GM19395 (cell line): ENCODE data around the gene CDH12.
"Not testable (repeated sequence)": the region's sequence is repeated elsewhere in the genome, so short reads cannot be mapped to it uniquely, and the experiment has no call there.

Experiments
- ATAC-seq: cut with Tn5 transposase; IDR thresholded peaks from one replicate; pipeline ENCODE4 v1.9.1; 2021; ENCODE audit warnings: mild to moderate bottlenecking, moderate library complexity; ENCODE audit not compliant: unreplicated experiment

CDH12 gene

DNA sequence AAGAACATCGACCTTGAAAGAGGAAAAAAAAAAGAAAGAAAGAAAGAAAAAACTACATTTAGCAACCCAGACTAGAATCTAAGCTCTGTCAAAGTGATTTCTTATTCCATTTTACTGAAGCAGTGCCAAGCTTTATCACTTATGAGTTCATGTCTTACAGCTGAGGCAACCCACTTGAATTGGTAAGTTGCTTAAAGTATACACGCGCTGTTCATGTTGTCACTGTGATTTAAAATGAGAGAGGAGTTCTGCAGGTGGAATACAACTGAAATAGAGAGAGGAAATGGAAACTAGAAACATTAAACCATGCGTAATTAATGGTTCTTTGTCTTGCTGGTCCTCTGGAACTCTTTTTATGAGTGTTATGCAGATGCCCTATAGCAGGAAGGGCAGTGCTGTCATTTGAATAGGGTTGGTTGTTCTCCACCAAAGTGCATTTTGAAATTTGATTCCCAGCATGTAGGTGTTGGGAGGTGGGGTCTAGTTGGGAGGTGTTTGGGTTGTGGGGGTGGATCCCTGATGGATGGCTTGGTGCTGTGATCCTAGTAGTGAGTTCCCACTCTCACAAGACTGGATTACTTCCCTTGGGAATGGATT, 665.4 kb downstream of the CDH12 start:
- not testable (repeated sequence) for ATAC-seq

DNA sequence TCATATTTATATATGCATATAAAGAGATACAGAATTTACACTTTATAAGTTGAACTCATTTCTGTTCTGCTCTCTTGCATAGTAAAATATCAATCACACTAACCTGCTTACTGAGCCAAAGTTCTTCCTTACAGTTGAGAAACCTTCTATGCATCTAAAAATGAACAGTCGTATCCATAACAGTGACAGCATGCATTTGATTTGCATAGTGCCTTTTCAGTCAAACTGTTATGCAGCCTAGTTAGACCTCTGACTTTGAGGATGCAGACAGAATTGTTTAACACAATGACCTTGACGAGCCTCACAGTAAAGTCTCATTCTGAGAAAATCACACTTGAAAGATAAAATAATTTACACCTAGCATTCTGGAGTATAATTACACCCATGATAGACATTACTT, 683.9 kb downstream of the CDH12 start:
- not testable (repeated sequence) for ATAC-seq

DNA sequence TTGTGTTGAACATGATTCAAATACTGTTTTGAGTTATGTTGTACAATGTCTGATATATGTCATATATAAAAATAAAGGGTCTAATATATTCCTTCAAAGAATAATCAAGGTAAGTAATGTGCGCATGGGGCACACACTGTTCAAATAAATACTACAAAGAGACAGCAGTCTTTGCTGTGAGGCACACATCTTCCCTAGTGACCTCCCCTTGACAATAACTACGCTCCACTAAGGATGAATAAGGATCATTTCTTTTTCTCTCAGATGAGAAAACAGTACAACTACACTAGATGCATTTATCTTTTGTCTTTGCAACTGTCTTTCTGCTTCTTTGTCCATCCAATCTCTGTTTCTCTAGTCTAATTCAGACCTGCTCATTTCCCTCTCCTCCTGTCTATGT, 684.4 kb downstream of the CDH12 start:
- ATAC-seq = not testable (repeated sequence)

DNA sequence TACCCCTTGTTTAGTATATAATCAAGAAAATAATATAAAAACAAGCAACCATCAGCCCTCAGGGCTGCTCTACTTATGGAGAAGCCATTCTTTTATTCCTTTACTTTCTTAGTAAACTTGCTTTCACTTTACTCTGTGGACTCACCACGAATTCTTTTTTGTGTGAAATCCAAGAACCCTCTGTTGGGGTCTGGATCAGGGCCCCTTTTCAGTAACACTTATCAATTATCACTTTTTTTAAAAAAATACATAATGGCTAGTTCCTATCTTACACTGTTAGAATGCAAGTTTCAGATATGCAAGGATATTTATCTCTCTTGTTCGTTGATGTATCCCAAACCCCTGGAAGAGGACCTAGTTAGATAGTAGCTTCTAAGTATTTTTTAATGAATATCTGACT, 687.2 kb downstream of the CDH12 start:
- not testable (repeated sequence) for ATAC-seq

DNA sequence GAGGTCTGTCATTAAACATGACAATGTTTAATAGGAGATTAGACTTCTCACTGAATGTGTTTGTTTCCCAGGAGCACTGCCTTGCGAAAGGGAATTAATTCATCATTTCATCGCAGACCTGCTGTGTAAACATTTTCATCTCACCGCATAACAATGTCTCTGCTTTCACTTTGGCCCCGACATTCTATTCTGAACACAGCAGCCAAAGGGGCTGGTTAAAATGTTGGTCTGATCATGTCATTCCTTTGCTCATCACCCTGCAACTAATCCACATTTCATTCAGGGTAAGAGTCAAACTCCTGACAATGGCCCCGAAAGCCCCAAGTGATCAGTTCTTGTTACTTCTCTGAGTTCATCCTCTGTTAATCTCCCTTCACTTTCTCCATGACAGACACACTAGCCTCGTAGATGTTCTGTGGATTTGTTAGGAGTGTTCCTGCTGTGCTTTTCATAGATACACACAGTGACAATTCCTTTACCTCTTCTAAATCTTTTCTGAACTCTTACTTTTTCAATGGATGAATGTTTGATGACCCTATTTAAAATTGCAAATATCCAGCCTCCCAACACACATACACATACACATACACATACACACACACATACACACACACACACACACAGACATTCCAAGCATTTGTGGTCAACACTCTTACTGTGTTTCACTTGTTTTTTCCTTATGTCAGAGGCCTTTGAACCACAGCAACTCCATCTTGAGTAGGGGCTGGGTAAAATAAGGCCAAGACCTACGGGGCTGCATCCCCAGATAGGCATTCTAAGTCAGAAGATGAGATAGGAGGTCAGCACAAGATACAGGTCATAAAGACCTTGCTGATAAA, 688.0 kb downstream of the CDH12 start:
- ATAC-seq = not testable (repeated sequence)

DNA sequence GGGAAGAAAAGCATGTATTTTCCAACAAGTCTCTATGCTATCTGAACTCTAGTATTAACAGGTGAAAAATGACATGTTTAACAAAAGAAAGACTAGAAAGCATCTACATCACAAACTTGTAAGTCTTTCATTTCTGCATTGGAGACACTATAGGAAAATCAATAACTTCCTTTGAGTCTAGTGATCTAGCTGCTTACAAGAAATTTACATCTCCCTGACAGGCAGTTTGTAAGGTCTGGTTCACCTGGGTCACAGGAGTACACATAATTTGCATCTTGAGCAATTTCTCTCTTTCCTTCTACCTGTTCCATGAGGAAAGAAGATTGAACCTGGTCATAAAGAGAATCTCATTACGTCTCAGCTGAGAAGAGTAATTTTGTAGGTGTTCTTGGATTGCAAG, 696.2 kb downstream of the CDH12 start:
- not testable (repeated sequence) for ATAC-seq

DNA sequence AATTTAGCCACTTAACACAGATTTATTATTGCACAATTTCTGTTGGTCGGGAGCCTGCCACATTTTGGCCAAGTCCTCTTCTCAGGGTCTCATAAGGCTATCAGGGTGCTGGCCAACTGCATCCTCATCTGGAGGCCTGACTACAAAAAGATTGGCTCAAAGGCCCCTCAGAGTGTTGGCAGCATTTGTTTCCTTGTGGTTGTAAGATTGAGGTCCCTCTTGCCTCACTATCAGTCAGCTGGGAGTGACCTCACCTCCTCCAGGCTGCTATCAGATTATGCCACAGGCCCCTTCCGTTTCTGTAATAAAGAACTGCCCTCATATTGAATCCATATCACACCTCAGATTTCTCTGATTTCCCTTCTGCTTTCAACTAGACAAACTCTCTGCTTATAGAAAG, 698.4 kb downstream of the CDH12 start:
- not testable (repeated sequence) for ATAC-seq

DNA sequence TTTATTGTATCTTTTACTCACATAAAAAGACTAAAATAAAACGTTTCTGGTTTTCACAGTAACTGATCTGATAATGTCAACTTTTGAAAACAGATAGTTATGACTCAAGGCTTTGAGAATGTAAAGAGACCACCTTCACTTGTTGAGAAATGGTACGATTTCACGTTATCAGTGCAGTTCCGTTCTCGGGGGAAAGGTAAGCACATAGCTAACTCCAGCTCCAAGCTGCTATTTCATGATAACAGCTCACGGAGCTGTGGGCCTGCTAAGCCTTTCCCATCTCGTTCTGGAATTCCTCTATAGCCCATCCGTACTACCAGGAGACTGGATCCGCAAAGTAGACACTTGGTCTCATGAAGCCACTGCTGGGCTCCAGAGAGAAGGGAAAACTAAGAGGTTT, 701.3 kb downstream of the CDH12 start:
- ATAC-seq = not testable (repeated sequence)

DNA sequence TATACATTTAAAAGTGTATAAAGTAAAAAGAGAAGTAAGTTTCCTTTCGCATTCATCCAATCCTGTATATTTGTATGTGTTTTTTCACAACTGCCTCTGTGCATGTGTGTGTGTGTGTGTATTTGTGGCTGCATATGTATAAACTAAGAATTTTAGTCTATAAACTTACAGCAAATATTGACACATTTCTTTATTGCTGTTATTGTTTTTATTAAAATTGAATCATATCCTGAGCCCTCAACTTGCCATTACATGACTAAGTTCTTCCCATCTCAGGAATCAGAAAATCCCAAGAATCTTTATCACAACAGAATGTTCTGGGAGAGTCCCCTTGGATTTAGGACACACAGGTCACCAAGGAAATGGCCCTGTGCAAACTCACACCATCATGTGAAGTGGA, 712.7 kb downstream of the CDH12 start:
- not testable (repeated sequence) for ATAC-seq

DNA sequence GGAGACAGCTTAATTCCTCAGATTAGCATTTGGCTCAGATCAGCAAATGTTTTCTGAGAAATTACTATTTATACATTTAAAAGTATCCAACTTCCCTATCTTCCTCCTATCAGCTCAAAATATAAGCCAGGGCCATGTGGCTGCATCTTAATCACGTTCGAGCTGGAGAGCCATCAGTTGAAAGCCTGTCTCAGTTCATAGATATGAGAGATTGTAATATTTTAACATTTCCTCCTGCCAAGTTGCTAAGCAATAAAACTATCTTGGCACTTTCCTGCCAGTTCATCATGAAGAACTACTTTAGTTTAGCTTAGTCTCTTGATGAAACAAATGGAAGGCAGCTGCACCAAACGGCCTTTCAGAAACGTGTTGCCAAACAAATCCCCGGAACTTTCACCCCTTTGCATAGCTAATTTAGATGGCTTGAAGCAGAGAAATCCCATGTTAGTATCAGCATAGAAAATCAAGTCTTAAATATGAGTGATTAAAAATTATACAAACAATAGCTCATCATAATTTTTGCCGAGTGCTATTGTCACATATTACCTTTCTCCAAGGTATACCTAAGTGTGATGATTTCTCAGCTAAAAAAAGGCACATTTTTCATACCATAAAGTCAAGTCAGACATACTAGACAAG, 713.4 kb downstream of the CDH12 start:
- not testable (repeated sequence) for ATAC-seq

DNA sequence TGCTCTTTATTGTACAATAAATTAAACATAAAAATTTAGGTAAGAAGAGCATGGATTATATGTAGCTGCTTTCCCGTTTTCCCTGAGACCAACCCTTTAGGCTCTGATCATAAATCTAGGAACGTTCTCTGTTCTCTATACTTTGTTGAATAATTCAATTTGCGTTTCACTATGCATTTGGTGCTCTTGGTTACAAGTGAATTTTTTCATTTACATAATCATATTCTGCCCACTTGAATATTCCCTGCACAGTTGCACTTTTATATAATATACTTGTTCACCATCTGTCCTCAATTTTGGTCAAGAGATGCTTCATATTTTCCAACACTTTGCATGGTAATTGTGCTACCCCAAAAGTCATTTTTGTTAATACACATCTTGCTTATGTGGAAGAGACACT, 741.8 kb downstream of the CDH12 start:
- no peak for ATAC-seq

DNA sequence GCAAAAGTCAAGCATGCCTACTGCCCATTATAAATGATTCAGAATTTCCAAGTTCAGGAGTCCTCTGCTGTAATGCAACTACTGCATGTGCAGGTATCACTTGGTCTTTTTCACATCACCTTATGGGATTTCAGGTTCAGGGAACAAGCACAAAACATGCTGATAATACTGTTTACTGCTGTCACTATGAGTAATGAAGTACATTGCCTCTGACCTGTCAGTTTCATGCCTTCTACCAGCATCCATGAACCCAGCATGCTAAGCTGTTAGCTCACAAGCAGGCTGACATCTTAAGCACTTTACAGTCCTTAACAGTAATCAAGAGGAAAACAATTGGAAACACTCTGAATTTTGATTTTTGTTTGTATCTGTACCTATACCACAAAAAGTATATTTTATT, 743.8 kb downstream of the CDH12 start:
- ATAC-seq = no peak

DNA sequence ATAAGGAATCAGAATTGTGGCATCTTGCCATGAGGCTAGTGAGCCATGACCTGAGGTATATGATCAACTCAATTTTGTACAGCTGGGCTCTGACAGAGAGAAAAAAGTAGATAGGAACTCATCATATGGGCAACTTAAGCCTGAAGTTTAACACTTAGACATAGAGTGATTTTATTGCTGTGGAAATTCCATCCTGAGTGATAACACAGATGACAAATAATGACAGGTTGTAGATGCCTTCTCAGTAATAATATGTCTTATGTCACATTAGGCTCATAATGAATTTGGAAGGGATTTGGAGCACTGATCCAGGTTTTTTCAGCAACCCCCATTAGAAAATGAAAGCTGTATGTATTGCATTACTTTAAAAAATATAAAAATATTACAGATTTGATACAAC, 744.6 kb downstream of the CDH12 start:
- ATAC-seq = no peak

DNA sequence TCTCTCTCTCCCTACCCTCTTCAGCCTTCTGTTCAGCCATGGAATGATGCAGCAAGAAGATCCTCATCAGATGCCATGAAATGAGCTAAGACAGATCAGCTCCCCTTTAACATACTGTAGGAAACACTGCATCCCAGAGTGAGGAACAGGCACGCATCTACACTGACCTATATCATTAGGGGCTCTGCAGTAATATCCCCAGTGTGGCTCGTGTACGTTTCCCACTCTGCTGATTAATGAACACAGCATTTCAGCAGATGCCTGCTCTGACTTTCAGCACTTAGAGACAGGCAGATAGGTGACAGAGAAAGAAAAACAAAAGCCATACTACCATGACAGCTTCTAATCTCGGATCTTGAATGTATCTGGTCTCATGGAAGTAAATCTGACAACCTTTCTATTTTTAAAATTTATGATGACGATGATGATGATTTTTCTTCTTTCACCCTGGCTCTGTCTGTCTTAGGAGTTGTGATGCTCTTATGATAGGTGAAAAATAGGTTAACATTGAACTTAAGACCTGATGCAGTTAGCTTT, 750.3 kb downstream of the CDH12 start:
- ATAC-seq = no peak

DNA sequence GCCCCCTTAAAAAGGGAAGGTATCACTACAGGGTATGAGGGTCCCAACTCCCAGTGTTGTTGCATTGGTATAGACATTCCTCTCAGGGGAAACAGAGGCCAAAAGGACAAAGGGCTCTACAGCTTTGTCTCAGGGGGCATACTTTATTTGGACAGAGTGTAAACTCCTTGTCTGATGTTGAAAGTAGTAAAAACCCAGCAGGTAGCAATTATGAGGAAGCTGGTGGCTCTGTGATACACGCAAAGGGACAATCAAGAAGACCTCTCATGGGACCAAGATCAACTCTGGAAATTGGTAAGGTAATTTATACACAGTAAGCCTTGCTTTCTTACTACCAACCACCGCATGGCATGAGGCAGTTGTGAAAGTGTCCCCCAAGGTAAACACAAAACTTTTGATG, 764.6 kb downstream of the CDH12 start:
- no peak for ATAC-seq

DNA sequence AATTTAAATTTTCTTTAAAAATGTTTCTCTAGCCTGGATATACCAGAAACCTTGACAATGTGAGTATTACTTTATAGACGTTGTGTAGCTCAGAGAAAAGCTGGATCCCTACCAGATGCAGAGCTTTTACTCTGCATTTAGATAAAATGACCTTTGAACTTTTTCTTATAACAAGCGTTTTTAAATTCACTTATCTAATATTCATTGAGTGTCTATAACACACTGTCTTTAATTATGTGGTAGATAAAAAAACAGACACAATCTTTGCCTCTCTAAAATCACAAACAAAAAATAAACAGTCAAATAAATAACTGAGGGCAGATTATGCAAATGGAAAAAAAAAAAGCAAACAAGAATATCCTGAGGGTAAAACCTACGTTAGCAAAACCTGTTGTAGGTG, 773.6 kb downstream of the CDH12 start:
- no peak for ATAC-seq

DNA sequence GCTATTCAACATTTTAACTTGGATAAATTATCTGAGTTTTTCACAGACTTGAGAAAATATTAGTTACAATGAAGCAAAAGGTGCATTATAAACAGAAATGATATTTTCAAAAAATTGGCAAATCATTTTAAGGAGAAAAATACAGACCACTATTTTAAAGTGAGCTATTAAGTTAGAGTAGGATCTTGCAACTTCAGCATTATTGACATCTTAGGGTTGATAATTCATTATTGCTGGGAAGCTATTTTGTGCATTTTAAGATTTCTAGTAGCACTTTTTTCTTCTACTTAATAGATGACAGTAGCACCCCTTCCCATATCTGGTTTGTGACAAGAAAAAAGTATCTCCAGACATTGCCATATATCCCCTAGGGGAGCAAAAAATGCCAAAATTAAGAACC, 774.1 kb downstream of the CDH12 start:
- ATAC-seq = no peak

DNA sequence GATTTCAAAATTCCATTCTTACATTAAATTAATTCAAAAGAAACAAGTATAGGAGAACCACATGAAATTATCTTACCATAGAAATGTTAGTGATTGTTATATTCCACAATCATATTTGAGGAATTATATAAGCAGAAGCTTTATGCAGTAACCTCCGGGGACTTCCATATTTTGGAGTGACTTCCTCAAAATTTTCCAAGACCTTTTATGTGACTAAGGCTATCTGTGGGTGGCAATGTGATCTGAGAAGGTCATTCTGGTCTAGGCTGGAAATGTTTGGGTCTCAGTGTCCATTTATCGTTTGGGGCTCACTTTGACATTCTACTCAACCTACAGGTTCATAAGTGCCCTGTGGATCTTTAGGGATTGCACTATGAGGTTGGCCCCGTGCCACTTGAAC, 776.6 kb downstream of the CDH12 start:
- no peak for ATAC-seq

DNA sequence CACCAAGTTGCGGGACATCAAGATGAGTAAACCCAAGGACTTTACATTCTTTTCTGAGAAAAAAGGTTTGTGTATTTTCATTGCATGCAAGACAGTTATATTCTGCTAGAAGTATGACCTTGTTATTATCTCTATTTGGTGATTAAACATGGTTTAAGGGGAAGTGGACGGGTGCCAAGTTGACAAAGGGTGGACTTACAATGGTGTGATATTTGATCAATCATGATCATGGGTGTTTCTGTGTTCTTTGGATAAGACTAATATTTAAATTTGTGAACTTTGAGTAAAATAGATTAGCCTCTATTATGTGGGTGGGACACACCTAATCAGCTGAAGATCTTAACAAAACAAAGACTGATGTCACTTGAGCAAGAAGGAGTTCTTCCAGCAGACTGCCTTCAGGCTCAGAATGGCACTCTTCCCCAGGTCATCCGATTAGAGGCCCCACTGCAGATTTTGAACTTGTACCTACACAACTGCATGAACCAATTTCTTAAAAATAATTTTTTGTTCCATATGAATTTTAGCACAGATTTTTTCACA, 782.9 kb downstream of the CDH12 start:
- no peak for ATAC-seq

DNA sequence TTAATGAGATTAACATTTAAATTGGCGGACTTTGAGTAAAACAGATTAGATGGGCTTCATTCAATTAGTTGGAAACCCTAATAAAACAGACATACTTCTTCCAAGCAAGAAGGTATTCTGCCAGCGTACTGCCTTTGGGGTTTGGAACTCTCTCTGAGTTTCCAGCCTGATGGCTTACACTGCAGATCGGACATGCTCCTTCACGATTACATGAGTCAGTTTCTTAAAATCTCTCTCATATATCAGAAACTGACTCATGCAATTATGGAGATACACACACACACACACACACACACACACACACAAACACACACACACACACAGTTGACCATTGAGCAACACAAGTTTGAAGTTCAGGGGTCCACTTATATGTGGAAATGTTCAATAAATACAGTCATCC, 789.4 kb downstream of the CDH12 start:
- no peak for ATAC-seq

DNA sequence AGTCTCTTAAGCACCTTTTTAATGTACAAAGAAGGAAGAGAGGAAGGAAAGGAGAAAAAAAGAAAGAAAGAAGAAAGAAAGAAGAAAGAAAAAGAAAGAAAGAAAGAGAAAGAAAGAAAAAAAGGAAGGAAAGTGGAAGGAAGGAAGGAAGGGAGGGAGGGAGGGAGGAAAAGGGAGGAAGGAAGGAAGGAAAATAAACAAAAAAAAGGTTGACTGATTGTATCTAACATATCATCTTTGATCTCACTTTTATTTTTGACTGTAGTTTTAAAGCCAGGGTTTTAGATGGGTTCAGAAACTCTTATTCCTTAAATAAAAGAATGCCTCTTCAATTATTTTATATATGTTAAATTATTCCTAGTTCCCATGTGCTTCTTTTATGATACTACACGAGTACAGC, 794.5 kb downstream of the CDH12 start:
- no peak for ATAC-seq

DNA sequence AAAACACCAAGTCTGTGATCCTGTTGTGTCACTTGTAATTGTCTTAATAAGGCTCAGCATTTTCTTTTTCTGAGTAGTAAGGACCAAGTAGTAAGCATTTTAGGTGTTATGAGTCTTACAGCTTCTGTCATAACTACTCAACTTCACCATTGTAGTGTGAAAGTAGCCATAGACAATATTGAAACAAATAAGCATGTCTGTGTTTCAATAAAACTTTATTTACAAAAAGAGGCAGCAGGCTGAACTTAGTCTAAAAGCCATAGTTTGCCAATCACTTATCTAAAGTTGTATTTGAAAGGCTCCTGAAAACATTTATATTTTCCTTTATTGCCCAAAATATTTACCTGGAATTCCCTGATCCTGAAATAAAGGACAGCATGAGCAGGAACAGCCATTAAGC, 796.1 kb downstream of the CDH12 start:
- ATAC-seq = no peak
